K562 (cell line): ENCODE measurements around the gene TET2. TPM values are rescaled to one million over a fixed set of nuclear protein-coding genes. Genes with fewer than 3 reads are reported as not detected.

ENCODE experiments used
- ATAC-seq: fragments of 200-7000 bp; cut with Tn5 transposase; 3 replicates; pipeline ENCODE4 v1.9.1; 2020; ENCODE audit warnings: moderate library complexity
- BruUV-seq: library from RNA; stranded (reverse); fragments of 400-500 nt; replicated peaks from 2 replicates; lab custom pipeline; 2021; lab: Mats Ljungman, UMichigan
- CTCF ChIA-PET: fragments of 300-600 bp; formaldehyde crosslinking; extraction: SDS; loops from one replicate; lab custom pipeline; 2021; ENCODE audit warnings: low intra/inter-chr PET ratio; lab: Yijun Ruan, JAX
- POLR2A ChIA-PET: fragments of 300-600, 350-650 bp; sonication (Branson Sonifier 250); formaldehyde crosslinking; extraction: SDS; loops from one replicate; lab custom pipeline; 2021; ENCODE audit warnings: antibody characterized with exemption, inconsistent platforms; lab: Yijun Ruan, JAX
- DNase-seq, 4 experiments: peaks; one replicate each; pipeline versions ENCODE4 v3.0.0 to v3.0.0-alpha.2; 2011 to 2018; ENCODE audit warnings: low spot score in 3 of 4, mixed read lengths in 3 of 4; ENCODE audit errors: extremely low read depth in 1 of 4
- FAIRE-seq: peaks from 2 replicates; lab custom pipeline; 2011; peaks lifted over from hg19 to GRCh38; lab: Jason Lieb, UNC
- H2AFZ ChIP-seq: 2 replicates; pipeline ENCODE4 v1.6.0; 2011; ENCODE audit warnings: low read depth, low read length, control low read depth, inconsistent platforms
- H3K27ac ChIP-seq: fragments of 200-600 bp; 3 replicates; pipeline ENCODE4 v1.8.0; 2011; ENCODE audit warnings: low read depth, mild to moderate bottlenecking, control low read depth, inconsistent platforms, low read length, moderate library complexity, mixed read lengths; ENCODE audit errors: extremely low read depth
- H3K27me3 ChIP-seq, 2 experiments: fragments of 300-600 bp in 1 of 2; 2 replicates in 1 of 2; 3 replicates in 1 of 2; pipeline versions ENCODE4 v1.6.0 to v1.8.0; 2011; ENCODE audit warnings: inconsistent platforms in 2 of 2, low read length in 2 of 2, mild to moderate bottlenecking in 1 of 2, mixed read lengths in 1 of 2, moderate library complexity in 1 of 2; ENCODE audit not compliant: control insufficient read depth in 2 of 2, insufficient read depth in 2 of 2
- H3K36me3 ChIP-seq: fragments of 300-600 bp; 3 replicates; pipeline ENCODE4 v1.8.0; 2011; ENCODE audit warnings: mild to moderate bottlenecking, low read length, inconsistent platforms; ENCODE audit not compliant: control insufficient read depth, insufficient read depth
- H3K4me1 ChIP-seq, 2 experiments: fragments of 200-600 bp in 1 of 2; replicated peaks in 1 of 2; 2 replicates in 1 of 2; 3 replicates in 1 of 2; pipeline versions ENCODE4 v1.5.1 to v1.8.0; 2011; ENCODE audit warnings: inconsistent platforms in 2 of 2, low read length in 2 of 2, mild to moderate bottlenecking in 1 of 2, mixed read lengths in 1 of 2, moderate library complexity in 1 of 2; ENCODE audit not compliant: control insufficient read depth in 2 of 2, insufficient read depth in 2 of 2
- H3K4me2 ChIP-seq: 2 replicates; pipeline ENCODE4 v1.6.1; 2011; ENCODE audit warnings: low read length, control low read depth, inconsistent platforms, mixed read lengths; ENCODE audit not compliant: insufficient read depth
- H3K4me3 ChIP-seq: fragments of 200-600 bp; sonication (generic), shearing (Covaris generic); 2 replicates; pipeline ENCODE4 v1.5.1; 2016; ENCODE audit warnings: control low read depth, inconsistent platforms
- H3K79me2 ChIP-seq: fragments of 200-600 bp; 3 replicates; pipeline ENCODE4 v1.8.0; 2011; ENCODE audit warnings: low read length, inconsistent platforms; ENCODE audit not compliant: control insufficient read depth, insufficient read depth
- H3K9ac ChIP-seq, 2 experiments: 2 replicates each; pipeline versions ENCODE4 v1.6.0 to v1.6.1; 2011; ENCODE audit warnings: low read depth in 2 of 2, low read length in 2 of 2, control low read depth in 1 of 2, inconsistent platforms in 1 of 2, mild to moderate bottlenecking in 1 of 2, mixed read lengths in 1 of 2; ENCODE audit not compliant: insufficient read depth in 1 of 2
- H3K9me1 ChIP-seq: one replicate; pipeline ENCODE4 v1.6.0; 2011; ENCODE audit warnings: inconsistent platforms, mild to moderate bottlenecking, low read length, moderate library complexity; ENCODE audit not compliant: control insufficient read depth, insufficient read depth
- H3K9me3 ChIP-seq: replicated peaks from 2 replicates; pipeline ENCODE4 v1.5.1; 2011; ENCODE audit warnings: low read depth, low read length, inconsistent platforms; ENCODE audit not compliant: control insufficient read depth, insufficient read depth
- H4K20me1 ChIP-seq: replicated peaks from 2 replicates; pipeline ENCODE4 v1.6.1; 2011; ENCODE audit warnings: low read length, inconsistent platforms, mixed read lengths; ENCODE audit not compliant: control insufficient read depth, insufficient read depth
- ARHGAP35 ChIP-seq: fragments of 450-650 bp; IDR thresholded peaks from 2 replicates; pipeline ENCODE4 v1.6.1; 2018; ENCODE audit not compliant: partially characterized antibody
- ARID3B ChIP-seq: fragments of 250-450 bp; sonication (Bioruptor Pico); IDR thresholded peaks from 2 replicates; pipeline ENCODE4 v1.4.0; 2020; ENCODE audit warnings: borderline replicate concordance
- ARNT ChIP-seq, 2 experiments: fragments of 450-650 bp; IDR thresholded peaks; 2 replicates each; pipeline ENCODE4 v1.6.1; 2016; ENCODE audit warnings: mild to moderate bottlenecking in 1 of 2
- CC2D1A ChIP-seq: fragments of 450-650 bp; IDR thresholded peaks from 2 replicates; pipeline ENCODE4 v1.6.1; 2017; ENCODE audit warnings: mild to moderate bottlenecking
- DIDO1 ChIP-seq: fragments of 450-650 bp; IDR thresholded peaks from 2 replicates; pipeline ENCODE4 v1.6.1; 2016; ENCODE audit warnings: low read depth, missing biosample characterization, missing genetic modification characterization
- GATAD2A ChIP-seq: fragments of 450-650 bp; IDR thresholded peaks from 2 replicates; pipeline ENCODE4 v1.6.1; 2017
- HCFC1 ChIP-seq: IDR thresholded peaks from 2 replicates; pipeline ENCODE4 v1.6.1; 2012; ENCODE audit warnings: low read depth, low read length, improper control_type of control experiment
- HSF4 ChIP-seq: fragments of 250-450 bp; sonication (Bioruptor Pico); IDR thresholded peaks from 2 replicates; pipeline ENCODE4 v2.1.2; 2022; ENCODE audit warnings: mild to moderate bottlenecking, moderate library complexity, borderline replicate concordance
- MAFG ChIP-seq: fragments of 450-650 bp; conservative IDR thresholded peaks from 2 replicates; pipeline ENCODE4 v1.6.1; 2016; ENCODE audit warnings: missing genetic modification characterization, missing compliant biosample characterization
- NCOA6 ChIP-seq: fragments of 450-650 bp; IDR thresholded peaks from 2 replicates; pipeline ENCODE4 v1.6.1; 2017; ENCODE audit warnings: mild to moderate bottlenecking
- POLR2G ChIP-seq: fragments of 200-400 bp; formaldehyde crosslinking; IDR thresholded peaks from 2 replicates; pipeline ENCODE4 v1.6.1; 2017; ENCODE audit warnings: low read depth, mild to moderate bottlenecking, antibody characterized with exemption, low read length, moderate library complexity
- PTBP1 ChIP-seq: fragments of 200-400 bp; formaldehyde crosslinking; IDR thresholded peaks from 2 replicates; pipeline ENCODE4 v1.6.1; 2017; ENCODE audit warnings: low read depth, low read length
- PTRF ChIP-seq: fragments of 450-650 bp; IDR thresholded peaks from 2 replicates; pipeline ENCODE4 v1.6.1; 2016; ENCODE audit warnings: mild to moderate bottlenecking, missing genetic modification characterization, missing compliant biosample characterization
- SUPT5H ChIP-seq: fragments of 450-650 bp; IDR thresholded peaks from 2 replicates; pipeline ENCODE4 v1.6.1; 2016
- ZBED1 ChIP-seq: IDR thresholded peaks from 2 replicates; pipeline ENCODE4 v1.6.1; 2014
- ZKSCAN8 ChIP-seq: fragments of 200-800 bp; sonication (Bioruptor generic); IDR thresholded peaks from 2 replicates; pipeline ENCODE4 v1.6.1; 2016; ENCODE audit warnings: missing genetic modification characterization, missing compliant biosample characterization
- WGBS: fragments of 100-300 bp; shearing (Covaris generic); methylation state at CpG from one replicate; pipeline ENCODE4 v1.1.6; 2016; ENCODE audit warnings: low coverage, mixed read lengths; ENCODE audit not compliant: insufficient coverage; ENCODE audit errors: missing lambda C conversion rate; 5-methylcytosine and 5-hydroxymethylcytosine counted together
- in situ Hi-C: fragments of 300-500 bp; cut with MboI; formaldehyde crosslinking; loops from 4 replicates; pipeline ENCODE4 v1.15.0; 2018; ENCODE audit warnings: inconsistent platforms, mixed read lengths
- intact Hi-C: fragments of 100-400 bp; cut with micrococcal nuclease; formaldehyde crosslinking; loops from 2 replicates; pipeline ENCODE4 v1.14.2; 2022
- polyA plus RNA-seq, 8 experiments: library from polyadenylated mRNA; depleted of rRNA in 4 of 8; stranded (reverse) in 5 of 8; unstranded in 3 of 8; fragments of >200 nt; fragmentation: Nextera tagmentation in 2 of 8; fragmentation: Illumina TruSeq in 1 of 8; extraction: Ambion mirVana in 2 of 8; extraction: Trizol in 1 of 8; gene quantifications; 2 replicates each; pipeline versions ENCODE4 v1.2.1 to v1.2.3, GENCODE V29; 2011 to 2014; ENCODE audit warnings: inconsistent platforms in 1 of 8, missing spikeins in 1 of 8
- total RNA-seq, 7 experiments: library from RNA; depleted of rRNA in 6 of 7; stranded (reverse); fragments of >200 nt in 6 of 7; fragmentation: Illumina TruSeq in 2 of 7; extraction: Trizol in 2 of 7; gene quantifications; 2 replicates each; pipeline versions ENCODE4 v1.2.1 to v1.2.3, GENCODE V29; 2011 to 2021; ENCODE audit warnings: low replicate concordance in 1 of 7
- TF ChIP-seq, protein P1 (sequence below): IDR thresholded peaks from 3 replicates; pipeline ENCODE4 v1.6.1; 2011; ENCODE audit warnings: borderline replicate concordance, mild to moderate bottlenecking, moderate library complexity; ENCODE audit not compliant: insufficient read length; ENCODE audit errors: extremely low read depth

TET2 gene
- total and polyA plus RNA-seq, 9 of the 15 experiments (the other 6 are each of a cell fraction or from before 2014, with no cell fraction given) = 0.80 to 11.1 (median 4.9) TPM

GRCh38 chr4:105149771-105150170 is 3.1 kb downstream of the TET2 start:
- H3K79me2 ChIP-seq = peaks cover 47% of the 10 kb centered on the region
- DNase-seq (no peak), FAIRE-seq (no peak), ATAC-seq (no peak)
- no peak overlapping the region for H3K4me2 ChIP-seq
- ChIA-PET POLR2A (no interaction called here), CTCF (no interaction called here)
- no peak overlapping the region for H2AFZ ChIP-seq
- no peak overlapping the region for H3K9ac ChIP-seq
- H3K9me3 ChIP-seq = no peaks in the 10 kb centered on the region
- WGBS = 86% methylated on average over 1 of the region's 1 CpG
- H3K9me1 ChIP-seq = no peaks in the 10 kb centered on the region
- H3K27me3 ChIP-seq = no peaks in the 10 kb centered on the region
- peaks cover 5 to 7% of the 10 kb centered on the region in 2 experiments; a peak in 4 of 5 replicates for H3K4me1 ChIP-seq
- H4K20me1 ChIP-seq = no peaks in the 10 kb centered on the region
- in situ Hi-C loops = no loop called here
- intact Hi-C loops = loop anchor here (5.0 kb wide), 1 partner anchor 563 kb away; no protein-coding TSS in a partner anchor
- H3K4me3 ChIP-seq = no peak overlapping the region
- no peak overlapping the region for H3K27ac ChIP-seq
- no peaks in the 10 kb centered on the region for H3K36me3 ChIP-seq
- BruUV-seq = no TSS peak
- TF ChIP-seq ZBED1 (no peak), HSF4 (CRISPR knock-in tag) (no peak), MAFG (tag) (no peak), NCOA6 (no peak), POLR2G (no peak), CC2D1A (no peak), ZKSCAN8 (no peak), PTRF (tag) (no peak), DIDO1 (tag) (no peak), ARID3B (CRISPR knock-in tag) (no peak), SUPT5H (no peak), PTBP1 (no peak), ARNT (IDR thresholded peaks at IDR 0.05) (no peak), ARHGAP35 (no peak), HCFC1 (no peak), GATAD2A (no peak)
- TF ChIP-seq, protein P1, sequence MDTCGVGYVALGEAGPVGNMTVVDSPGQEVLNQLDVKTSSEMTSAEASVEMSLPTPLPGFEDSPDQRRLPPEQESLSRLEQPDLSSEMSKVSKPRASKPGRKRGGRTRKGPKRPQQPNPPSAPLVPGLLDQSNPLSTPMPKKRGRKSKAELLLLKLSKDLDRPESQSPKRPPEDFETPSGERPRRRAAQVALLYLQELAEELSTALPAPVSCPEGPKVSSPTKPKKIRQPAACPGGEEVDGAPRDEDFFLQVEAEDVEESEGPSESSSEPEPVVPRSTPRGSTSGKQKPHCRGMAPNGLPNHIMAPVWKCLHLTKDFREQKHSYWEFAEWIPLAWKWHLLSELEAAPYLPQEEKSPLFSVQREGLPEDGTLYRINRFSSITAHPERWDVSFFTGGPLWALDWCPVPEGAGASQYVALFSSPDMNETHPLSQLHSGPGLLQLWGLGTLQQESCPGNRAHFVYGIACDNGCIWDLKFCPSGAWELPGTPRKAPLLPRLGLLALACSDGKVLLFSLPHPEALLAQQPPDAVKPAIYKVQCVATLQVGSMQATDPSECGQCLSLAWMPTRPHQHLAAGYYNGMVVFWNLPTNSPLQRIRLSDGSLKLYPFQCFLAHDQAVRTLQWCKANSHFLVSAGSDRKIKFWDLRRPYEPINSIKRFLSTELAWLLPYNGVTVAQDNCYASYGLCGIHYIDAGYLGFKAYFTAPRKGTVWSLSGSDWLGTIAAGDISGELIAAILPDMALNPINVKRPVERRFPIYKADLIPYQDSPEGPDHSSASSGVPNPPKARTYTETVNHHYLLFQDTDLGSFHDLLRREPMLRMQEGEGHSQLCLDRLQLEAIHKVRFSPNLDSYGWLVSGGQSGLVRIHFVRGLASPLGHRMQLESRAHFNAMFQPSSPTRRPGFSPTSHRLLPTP = no peak
